ENCODE measurements around the gene ZBTB47.

ZBTB47 gene

GRCh38 chr3:42703695-42704025 lies 50.2 kb downstream of the ZBTB47 start:
- peaks cover 3% of the 10 kb centered on the region for H3K4me1 Mint-ChIP-seq (ENCODE audit: low read depth)
- no peaks in the 10 kb centered on the region for H3K9me3 Mint-ChIP-seq (ENCODE audit: low read depth)
- H3K36me3 Mint-ChIP-seq: no peaks in the 10 kb centered on the region
- no peak overlapping the region for H3K4me3 Mint-ChIP-seq
- H3K27me3 Mint-ChIP-seq: no peaks in the 10 kb centered on the region
- peak overlapping the region; percentile 42 for H3K27ac Mint-ChIP-seq

- Mint-ChIP-seq H3K27me3 (no peaks in the 10 kb centered on the region), H3K27ac (no peak overlapping the region), H3K4me1 (ENCODE audit: low read depth) (no peaks in the 10 kb centered on the region), H3K4me3 (no peak overlapping the region), H3K36me3 (no peaks in the 10 kb centered on the region), H3K9me3 (ENCODE audit: low read depth) (no peaks in the 10 kb centered on the region)
These were observed 50.8 kb downstream of the ZBTB47 start for GRCh38 chr3:42704136-42704841.

GRCh38 chr3:42705058-42705767 lies 51.7 kb downstream of the ZBTB47 start:
- Mint-ChIP-seq H3K9me3 (ENCODE audit: low read depth) (no peaks in the 10 kb centered on the region), H3K36me3 (no peaks in the 10 kb centered on the region), H3K27me3 (no peaks in the 10 kb centered on the region), H3K27ac (no peak overlapping the region), H3K4me3 (no peak overlapping the region), H3K4me1 (ENCODE audit: low read depth) (no peaks in the 10 kb centered on the region)

GRCh38 chr3:42705962-42706585 lies 52.6 kb downstream of the ZBTB47 start:
- H3K4me3 Mint-ChIP-seq: no peak overlapping the region
- no peaks in the 10 kb centered on the region for H3K36me3 Mint-ChIP-seq
- H3K27me3 Mint-ChIP-seq: no peaks in the 10 kb centered on the region
- H3K4me1 Mint-ChIP-seq (ENCODE audit: low read depth): no peaks in the 10 kb centered on the region
- H3K9me3 Mint-ChIP-seq (ENCODE audit: low read depth): no peaks in the 10 kb centered on the region
- H3K27ac Mint-ChIP-seq: no peak overlapping the region

GRCh38 chr3:42706721-42707619 lies 53.5 kb downstream of the ZBTB47 start:
- no peaks in the 10 kb centered on the region for H3K36me3 Mint-ChIP-seq
- no peaks in the 10 kb centered on the region for H3K27me3 Mint-ChIP-seq
- H3K4me3 Mint-ChIP-seq: no peak overlapping the region
- no peaks in the 10 kb centered on the region for H3K9me3 Mint-ChIP-seq (ENCODE audit: low read depth)
- no peaks in the 10 kb centered on the region for H3K4me1 Mint-ChIP-seq (ENCODE audit: low read depth)
- H3K27ac Mint-ChIP-seq: no peak overlapping the region

GRCh38 chr3:42707620-42708355 lies 54.3 kb downstream of the ZBTB47 start:
- no peak overlapping the region for H3K4me3 Mint-ChIP-seq
- no peaks in the 10 kb centered on the region for H3K36me3 Mint-ChIP-seq

GRCh38 chr3:42708611-42709151 lies 55.2 kb downstream of the ZBTB47 start:
- no peaks in the 10 kb centered on the region for H3K4me1 Mint-ChIP-seq (ENCODE audit: low read depth)

More at GRCh38 chr3:42707620-42708355, 54.3 kb downstream of the ZBTB47 start:
- Mint-ChIP-seq H3K9me3 (ENCODE audit: low read depth) (no peaks in the 10 kb centered on the region), H3K4me1 (ENCODE audit: low read depth) (no peaks in the 10 kb centered on the region), H3K27me3 (no peaks in the 10 kb centered on the region), H3K27ac (no peak overlapping the region)

GRCh38 chr3:42709621-42710020 lies 56.1 kb downstream of the ZBTB47 start:
- no peak overlapping the region for H3K4me3 Mint-ChIP-seq
- H3K36me3 Mint-ChIP-seq: no peaks in the 10 kb centered on the region
- H3K27ac Mint-ChIP-seq: no peak overlapping the region
- no peaks in the 10 kb centered on the region for H3K9me3 Mint-ChIP-seq (ENCODE audit: low read depth)
- H3K4me1 Mint-ChIP-seq (ENCODE audit: low read depth): no peaks in the 10 kb centered on the region
- no peaks in the 10 kb centered on the region for H3K27me3 Mint-ChIP-seq

More at GRCh38 chr3:42708611-42709151, 55.2 kb downstream of the ZBTB47 start:
- no peak overlapping the region for H3K27ac Mint-ChIP-seq
- H3K4me3 Mint-ChIP-seq: no peak overlapping the region
- no peaks in the 10 kb centered on the region for H3K27me3 Mint-ChIP-seq
- H3K9me3 Mint-ChIP-seq (ENCODE audit: low read depth): no peaks in the 10 kb centered on the region
- no peaks in the 10 kb centered on the region for H3K36me3 Mint-ChIP-seq

GRCh38 chr3:42710323-42711021 lies 57.0 kb downstream of the ZBTB47 start:
- H3K27ac Mint-ChIP-seq: no peak overlapping the region
- no peaks in the 10 kb centered on the region for H3K4me1 Mint-ChIP-seq (ENCODE audit: low read depth)
- no peaks in the 10 kb centered on the region for H3K36me3 Mint-ChIP-seq
- no peaks in the 10 kb centered on the region for H3K27me3 Mint-ChIP-seq
- no peaks in the 10 kb centered on the region for H3K9me3 Mint-ChIP-seq (ENCODE audit: low read depth)
- no peak overlapping the region for H3K4me3 Mint-ChIP-seq

GRCh38 chr3:42711491-42712343 lies 58.2 kb downstream of the ZBTB47 start:
- no peaks in the 10 kb centered on the region for H3K36me3 Mint-ChIP-seq
- no peaks in the 10 kb centered on the region for H3K4me1 Mint-ChIP-seq (ENCODE audit: low read depth)
- no peak overlapping the region for H3K27ac Mint-ChIP-seq
- H3K9me3 Mint-ChIP-seq (ENCODE audit: low read depth): no peaks in the 10 kb centered on the region
- no peaks in the 10 kb centered on the region for H3K27me3 Mint-ChIP-seq
- H3K4me3 Mint-ChIP-seq: no peak overlapping the region

- Mint-ChIP-seq H3K27me3 (no peaks in the 10 kb centered on the region), H3K4me1 (ENCODE audit: low read depth) (no peaks in the 10 kb centered on the region), H3K27ac (no peak overlapping the region), H3K9me3 (ENCODE audit: low read depth) (no peaks in the 10 kb centered on the region), H3K4me3 (no peak overlapping the region), H3K36me3 (no peaks in the 10 kb centered on the region)
These were observed 58.8 kb downstream of the ZBTB47 start for GRCh38 chr3:42712344-42712648.

- Mint-ChIP-seq H3K27ac (no peak overlapping the region), H3K4me1 (ENCODE audit: low read depth) (no peaks in the 10 kb centered on the region), H3K36me3 (no peaks in the 10 kb centered on the region), H3K9me3 (ENCODE audit: low read depth) (no peaks in the 10 kb centered on the region), H3K4me3 (no peak overlapping the region), H3K27me3 (no peaks in the 10 kb centered on the region)
These were observed 59.3 kb downstream of the ZBTB47 start for GRCh38 chr3:42712688-42713372.

GRCh38 chr3:42713747-42714146 lies 60.2 kb downstream of the ZBTB47 start:
- no peaks in the 10 kb centered on the region for H3K36me3 Mint-ChIP-seq
- H3K27ac Mint-ChIP-seq: no peak overlapping the region
- H3K4me3 Mint-ChIP-seq: no peak overlapping the region
- H3K4me1 Mint-ChIP-seq (ENCODE audit: low read depth): no peaks in the 10 kb centered on the region
- H3K9me3 Mint-ChIP-seq (ENCODE audit: low read depth): no peaks in the 10 kb centered on the region
- no peaks in the 10 kb centered on the region for H3K27me3 Mint-ChIP-seq

Data from activated naive CD8-positive, alpha-beta T cell (primary cell).